HepG2 (cell line): ENCODE data around the gene SLC5A10. TPM values are rescaled to one million over a fixed set of nuclear protein-coding genes. Genes with fewer than 3 reads are reported as not detected.

Source experiments
- ADNP ChIP-seq: sonication (generic); formaldehyde crosslinking; IDR thresholded peaks from 2 replicates; pipeline ENCODE4 v1.4.0; 2020; ENCODE audit warnings: missing genetic modification reagents
- AFF4 ChIP-seq: sonication (generic); formaldehyde crosslinking; IDR thresholded peaks from 2 replicates; pipeline ENCODE4 v1.4.0; 2020; ENCODE audit warnings: missing genetic modification reagents
- CBX1 ChIP-seq: IDR thresholded peaks from one replicate; pipeline ENCODE4 v1.6.1; 2016; ENCODE audit warnings: antibody characterized with exemption, low read depth
- HIC2 ChIP-seq: sonication (generic); formaldehyde crosslinking; IDR thresholded peaks from 2 replicates; pipeline ENCODE4 v1.9.0; 2022; ENCODE audit warnings: low read depth, missing genetic modification reagents
- HINFP ChIP-seq: sonication (generic); formaldehyde crosslinking; IDR thresholded peaks from 2 replicates; pipeline ENCODE4 v1.4.0; 2020; ENCODE audit warnings: low read depth, mild to moderate bottlenecking, missing genetic modification reagents
- HMG20A ChIP-seq: IDR thresholded peaks from 2 replicates; pipeline ENCODE4 v1.6.1; 2016; ENCODE audit warnings: borderline replicate concordance
- HNF4G ChIP-seq, 2 experiments: sonication (generic) in 1 of 2; formaldehyde crosslinking in 1 of 2; IDR thresholded peaks; 2 replicates each; pipeline versions ENCODE4 v1.4.0 to v1.6.1; 2011 to 2020; ENCODE audit warnings: borderline replicate concordance in 2 of 2, low read depth in 2 of 2, mild to moderate bottlenecking in 2 of 2, low read length in 1 of 2, missing genetic modification reagents in 1 of 2, moderate library complexity in 1 of 2
- NBN ChIP-seq: fragments of 450-650 bp; conservative IDR thresholded peaks from 2 replicates; pipeline ENCODE4 v1.6.1; 2017
- NR3C1 ChIP-seq: sonication (generic); formaldehyde crosslinking; IDR thresholded peaks from 2 replicates; pipeline ENCODE4 v1.4.0; 2020; ENCODE audit warnings: missing genetic modification reagents
- PHF5A ChIP-seq: IDR thresholded peaks from one replicate; pipeline ENCODE4 v1.6.1; 2018; ENCODE audit warnings: low read depth, missing genetic modification reagents; ENCODE audit not compliant: unreplicated experiment
- TBX2 ChIP-seq: sonication (generic); formaldehyde crosslinking; IDR thresholded peaks from 2 replicates; pipeline ENCODE4 v1.5.0; 2020; ENCODE audit warnings: missing genetic modification reagents, mild to moderate bottlenecking, borderline replicate concordance
- TCF7L2 ChIP-seq: IDR thresholded peaks from 2 replicates; pipeline ENCODE4 v1.6.1; 2011; ENCODE audit warnings: mild to moderate bottlenecking, low read depth, low read length, moderate library complexity
- ZBTB7B ChIP-seq: sonication (generic); formaldehyde crosslinking; IDR thresholded peaks from 2 replicates; pipeline ENCODE4 v1.4.0; 2020; ENCODE audit warnings: missing genetic modification reagents
- ZNF12 ChIP-seq: sonication (generic); formaldehyde crosslinking; IDR thresholded peaks from 2 replicates; pipeline ENCODE4 v1.5.0; 2020; ENCODE audit warnings: missing genetic modification reagents
- ZNF17 ChIP-seq: sonication (generic); formaldehyde crosslinking; IDR thresholded peaks from 2 replicates; pipeline ENCODE4 v1.5.0; 2020; ENCODE audit warnings: mild to moderate bottlenecking, missing genetic modification reagents
- ZNF280D ChIP-seq: sonication (generic); formaldehyde crosslinking; IDR thresholded peaks from 2 replicates; pipeline ENCODE4 v1.5.1; 2020; ENCODE audit warnings: mild to moderate bottlenecking, missing genetic modification reagents
- ZSCAN29 ChIP-seq: sonication (generic); formaldehyde crosslinking; conservative IDR thresholded peaks from 2 replicates; pipeline ENCODE4 v1.4.0; 2020; ENCODE audit warnings: mild to moderate bottlenecking, missing genetic modification reagents
- polyA plus RNA-seq, 8 experiments: library from polyadenylated mRNA; depleted of rRNA in 3 of 8; stranded (reverse) in 7 of 8; unstranded in 1 of 8; fragments of >200 nt; fragmentation: Illumina TruSeq in 4 of 8; extraction: Trizol in 4 of 8; gene quantifications; 2 replicates each; pipeline versions ENCODE4 v1.2.1 to v1.2.3, GENCODE V29; 2011 to 2016; ENCODE audit warnings: low read depth in 4 of 8, missing spikeins in 1 of 8, mixed read lengths in 1 of 8; ENCODE audit not compliant: insufficient read depth in 1 of 8
- total RNA-seq, 5 experiments: library from RNA; depleted of rRNA; stranded (reverse); fragments of >200 nt; fragmentation: Illumina TruSeq; extraction: Trizol; gene quantifications; 2 replicates each; pipeline ENCODE4 v1.2.3, GENCODE V29; 2016; ENCODE audit warnings: low read depth in 1 of 5

SLC5A10 gene
- total and polyA plus RNA-seq, 2 of the 13 experiments (the other 11 are each of a cell fraction or from before 2014, with no cell fraction given): 0.05 TPM; not detected in 1

GRCh38 chr17:19005789-19006430 lies 53.9 kb downstream of the SLC5A10 start (continued):
- TF ChIP-seq ZSCAN29: no peak
- 0 out of 2 replicates have a peak, but pooled peaks have one; percentile 17 for TF ChIP-seq HIC2 (CRISPR knock-in tag)
- TF ChIP-seq HINFP (CRISPR knock-in tag): no peak
- TF ChIP-seq HMG20A: peak; percentile 80
- no peak for TF ChIP-seq ZNF17 (CRISPR knock-in tag)
- no peak for TF ChIP-seq CBX1
- TF ChIP-seq PHF5A (CRISPR knock-in tag): no peak
- TF ChIP-seq NR3C1 (CRISPR knock-in tag): no peak
- peak; percentile 83 for TF ChIP-seq ZBTB7B (CRISPR knock-in tag)
- TF ChIP-seq TCF7L2: no peak
- peak; percentile 50; the same call in 1 of the 2 replicates for TF ChIP-seq ZNF12 (CRISPR knock-in tag)
- peak; percentile 97 for TF ChIP-seq TBX2 (CRISPR knock-in tag)
- TF ChIP-seq ADNP (CRISPR knock-in tag): no peak
- no peak for TF ChIP-seq AFF4 (CRISPR knock-in tag)
- peak; percentile 58; the same call in 1 of the 2 replicates for TF ChIP-seq HNF4G (IDR thresholded peaks at IDR 0.05; ENCODE audit: borderline replicate concordance, low read depth, low read length)
- TF ChIP-seq HNF4G (CRISPR knock-in tag; IDR thresholded peaks at IDR 0.05; ENCODE audit: borderline replicate concordance, low read depth): no peak
- TF ChIP-seq NBN: no peak
- TF ChIP-seq ZNF280D: no peak
